Adrenal gland (tissue), 5 donors: Measurements from ENCODE around the gene LRP1.

Source experiments
- POLR2A ChIP-seq, 2 donors: fragments of 450-650 bp; IDR thresholded peaks; one replicate each; pipeline ENCODE4 v1.6.1; 2017; ENCODE audit warnings: antibody characterized with exemption in 2 of 2, mild to moderate bottlenecking in 2 of 2, moderate library complexity in 1 of 2
- TF ChIP-seq, protein P1 (sequence below), 6 experiments: fragments of 450-650 bp in 4 of 6; fragments of 200-600 bp in 2 of 6; sonication (generic) in 1 of 6; IDR thresholded peaks; 1 replicate in 5 of 6; 2 replicates in 1 of 6; pipeline versions ENCODE4 v1.5.1 to v1.8.0; 2016 to 2021; ENCODE audit warnings: antibody characterized with exemption in 6 of 6, mild to moderate bottlenecking in 2 of 6, moderate library complexity in 1 of 6
- donor health status: DM: no; HTN: no; CAD: no.

DNA sequence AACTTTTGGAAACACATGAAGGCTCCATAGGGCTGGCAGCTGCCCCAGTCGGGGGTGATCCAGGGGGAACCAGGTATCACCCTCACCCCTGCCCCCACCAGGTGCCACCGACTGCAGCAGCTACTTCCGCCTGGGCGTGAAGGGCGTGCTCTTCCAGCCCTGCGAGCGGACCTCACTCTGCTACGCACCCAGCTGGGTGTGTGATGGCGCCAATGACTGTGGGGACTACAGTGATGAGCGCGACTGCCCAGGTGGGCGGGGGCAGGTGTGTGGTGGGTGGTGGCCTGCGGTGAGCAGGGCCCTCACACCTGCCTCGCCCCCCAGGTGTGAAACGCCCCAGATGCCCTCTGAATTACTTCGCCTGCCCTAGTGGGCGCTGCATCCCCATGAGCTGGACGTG, 66.0 kb downstream of the LRP1 start:
- no peak for TF ChIP-seq POLR2A (IDR thresholded peaks at IDR 0.05)
- TF ChIP-seq, protein P1, sequence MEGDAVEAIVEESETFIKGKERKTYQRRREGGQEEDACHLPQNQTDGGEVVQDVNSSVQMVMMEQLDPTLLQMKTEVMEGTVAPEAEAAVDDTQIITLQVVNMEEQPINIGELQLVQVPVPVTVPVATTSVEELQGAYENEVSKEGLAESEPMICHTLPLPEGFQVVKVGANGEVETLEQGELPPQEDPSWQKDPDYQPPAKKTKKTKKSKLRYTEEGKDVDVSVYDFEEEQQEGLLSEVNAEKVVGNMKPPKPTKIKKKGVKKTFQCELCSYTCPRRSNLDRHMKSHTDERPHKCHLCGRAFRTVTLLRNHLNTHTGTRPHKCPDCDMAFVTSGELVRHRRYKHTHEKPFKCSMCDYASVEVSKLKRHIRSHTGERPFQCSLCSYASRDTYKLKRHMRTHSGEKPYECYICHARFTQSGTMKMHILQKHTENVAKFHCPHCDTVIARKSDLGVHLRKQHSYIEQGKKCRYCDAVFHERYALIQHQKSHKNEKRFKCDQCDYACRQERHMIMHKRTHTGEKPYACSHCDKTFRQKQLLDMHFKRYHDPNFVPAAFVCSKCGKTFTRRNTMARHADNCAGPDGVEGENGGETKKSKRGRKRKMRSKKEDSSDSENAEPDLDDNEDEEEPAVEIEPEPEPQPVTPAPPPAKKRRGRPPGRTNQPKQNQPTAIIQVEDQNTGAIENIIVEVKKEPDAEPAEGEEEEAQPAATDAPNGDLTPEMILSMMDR (IDR thresholded peaks at IDR 0.05): no peak
